D721Med (cell line): Measurements from ENCODE around the gene CPA2.

Source experiments
- DNase-seq: peaks from one replicate; pipeline ENCODE4 v3.0.0; 2011; ENCODE audit warnings: low spot score; ENCODE audit not compliant: insufficient read length
- FAIRE-seq: peaks from 2 replicates; lab custom pipeline; 2011; peaks lifted over from hg19 to GRCh38; lab: Jason Lieb, UNC
- TF ChIP-seq, protein P1 (sequence below): IDR thresholded peaks from 2 replicates; pipeline ENCODE4 v1.5.1; 2012; ENCODE audit warnings: mild to moderate bottlenecking, control low read depth; ENCODE audit not compliant: insufficient read depth; ENCODE audit errors: missing control alignments

Gene CPA2

DNA sequence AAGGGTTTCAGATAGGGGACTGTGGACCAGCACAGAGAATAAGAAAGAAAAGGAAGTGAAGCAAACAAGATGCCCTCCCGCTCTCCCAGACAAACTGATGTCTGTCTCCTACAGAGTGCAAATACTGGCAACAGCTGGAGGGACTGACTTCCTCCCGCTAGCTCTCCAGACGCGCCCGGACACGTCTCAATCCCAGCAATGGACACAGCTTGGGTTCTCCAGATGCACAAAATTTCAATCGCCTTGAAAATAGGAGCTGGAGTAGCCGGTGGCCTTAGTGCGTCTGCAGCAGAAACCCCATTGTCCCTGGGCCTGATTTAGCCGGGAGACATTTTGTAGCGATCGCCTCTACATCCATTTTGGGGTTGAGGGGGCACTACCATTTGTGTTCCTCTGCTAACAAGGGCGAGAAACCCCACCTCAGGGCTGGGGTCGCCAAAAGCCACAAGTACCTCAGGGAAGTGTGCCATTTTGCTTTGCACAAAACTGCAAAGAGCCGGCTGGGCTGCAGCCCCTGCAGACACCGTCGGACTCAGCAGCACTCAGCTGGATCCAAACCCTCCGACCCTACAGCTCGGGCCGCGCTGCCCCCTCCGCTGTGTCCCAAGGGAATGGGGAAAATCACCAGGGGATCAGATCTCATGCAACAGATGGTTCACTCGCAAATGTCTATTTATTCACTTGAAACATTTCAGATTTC, 5.9 kb downstream of the CPA2 start:
- FAIRE-seq (no peak), DNase-seq (no peak)
- TF ChIP-seq, protein P1, sequence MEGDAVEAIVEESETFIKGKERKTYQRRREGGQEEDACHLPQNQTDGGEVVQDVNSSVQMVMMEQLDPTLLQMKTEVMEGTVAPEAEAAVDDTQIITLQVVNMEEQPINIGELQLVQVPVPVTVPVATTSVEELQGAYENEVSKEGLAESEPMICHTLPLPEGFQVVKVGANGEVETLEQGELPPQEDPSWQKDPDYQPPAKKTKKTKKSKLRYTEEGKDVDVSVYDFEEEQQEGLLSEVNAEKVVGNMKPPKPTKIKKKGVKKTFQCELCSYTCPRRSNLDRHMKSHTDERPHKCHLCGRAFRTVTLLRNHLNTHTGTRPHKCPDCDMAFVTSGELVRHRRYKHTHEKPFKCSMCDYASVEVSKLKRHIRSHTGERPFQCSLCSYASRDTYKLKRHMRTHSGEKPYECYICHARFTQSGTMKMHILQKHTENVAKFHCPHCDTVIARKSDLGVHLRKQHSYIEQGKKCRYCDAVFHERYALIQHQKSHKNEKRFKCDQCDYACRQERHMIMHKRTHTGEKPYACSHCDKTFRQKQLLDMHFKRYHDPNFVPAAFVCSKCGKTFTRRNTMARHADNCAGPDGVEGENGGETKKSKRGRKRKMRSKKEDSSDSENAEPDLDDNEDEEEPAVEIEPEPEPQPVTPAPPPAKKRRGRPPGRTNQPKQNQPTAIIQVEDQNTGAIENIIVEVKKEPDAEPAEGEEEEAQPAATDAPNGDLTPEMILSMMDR, result no peak

DNA sequence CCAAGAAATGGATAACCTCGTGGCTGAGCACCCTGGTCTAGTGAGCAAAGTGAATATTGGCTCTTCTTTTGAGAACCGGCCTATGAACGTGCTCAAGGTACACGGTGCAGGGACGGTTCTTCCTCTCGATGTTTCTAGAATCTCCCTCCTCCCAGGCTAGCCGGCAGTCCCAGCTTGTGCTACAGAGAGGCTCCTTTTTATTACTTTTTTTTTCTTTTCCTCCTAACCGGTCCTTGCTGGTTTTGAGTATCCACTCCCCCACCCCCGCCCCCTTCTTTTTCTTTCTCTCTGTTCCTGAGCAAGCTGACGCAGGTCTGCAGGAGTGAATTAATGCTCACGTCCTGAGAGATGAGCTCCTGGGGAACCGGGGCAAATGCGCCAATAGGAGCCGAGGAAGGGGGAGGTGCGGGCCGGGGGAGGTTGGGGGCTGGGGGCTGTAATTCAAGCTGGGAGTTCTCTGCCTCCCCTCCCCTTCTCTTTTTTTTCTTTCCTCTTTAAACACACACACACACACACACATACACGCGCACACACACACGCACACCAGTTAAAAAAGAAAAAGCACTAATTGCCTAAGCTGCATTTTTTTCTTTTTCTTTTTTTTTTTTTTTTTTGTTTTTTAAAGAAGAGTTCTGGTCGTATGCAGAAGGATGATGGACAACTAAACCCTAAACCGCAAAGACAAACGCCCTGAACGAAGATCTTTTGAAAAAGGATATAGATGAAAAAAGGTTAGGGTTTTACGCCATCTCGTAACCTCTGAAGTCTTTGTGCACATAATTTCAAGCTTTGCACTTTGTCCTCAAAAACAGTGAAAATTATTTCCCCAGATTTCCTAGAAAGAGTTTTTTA, 6.6 kb downstream of the CPA2 start:
- FAIRE-seq, result no peak
- DNase-seq, result no peak
- TF ChIP-seq, protein P1, result no peak

DNA sequence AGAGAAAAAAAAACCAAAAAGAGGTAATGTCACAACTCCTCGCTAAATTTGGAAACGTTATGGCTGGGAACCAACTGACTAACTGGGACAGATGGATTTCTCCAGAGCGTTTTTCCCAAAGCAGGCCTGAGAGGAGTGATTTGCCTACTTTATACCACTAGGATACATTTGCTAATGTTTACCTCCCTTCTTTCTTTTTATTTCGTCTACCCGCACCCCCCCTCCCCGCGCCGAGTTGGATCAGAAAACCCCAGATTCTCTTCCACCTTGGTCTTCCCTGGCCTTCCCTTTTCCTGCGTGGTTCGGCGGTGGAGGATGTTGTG, 7.2 kb downstream of the CPA2 start:
- no peak for FAIRE-seq
- TF ChIP-seq, protein P1, result no peak
- DNase-seq, result no peak

DNA sequence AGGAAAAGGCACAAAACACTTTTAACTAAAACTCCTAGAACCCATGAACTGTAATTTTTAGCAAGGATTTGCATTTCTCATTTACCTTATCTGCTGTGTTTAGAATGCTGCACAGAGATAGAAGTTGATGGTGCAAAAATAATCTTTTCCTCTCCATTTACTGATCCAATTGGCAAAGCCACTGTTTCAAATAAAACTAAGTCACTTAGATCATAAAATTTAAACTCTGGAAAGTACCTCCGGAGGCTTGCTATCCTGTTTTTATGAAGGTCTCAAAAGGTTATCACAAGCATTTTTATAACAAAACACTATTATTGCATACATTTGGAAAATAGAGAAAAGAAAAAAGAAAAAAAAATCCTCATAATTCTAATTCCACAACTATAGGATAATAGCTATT, 7.6 kb downstream of the CPA2 start:
- DNase-seq (no peak), FAIRE-seq (no peak)
- TF ChIP-seq, protein P1, result no peak

DNA sequence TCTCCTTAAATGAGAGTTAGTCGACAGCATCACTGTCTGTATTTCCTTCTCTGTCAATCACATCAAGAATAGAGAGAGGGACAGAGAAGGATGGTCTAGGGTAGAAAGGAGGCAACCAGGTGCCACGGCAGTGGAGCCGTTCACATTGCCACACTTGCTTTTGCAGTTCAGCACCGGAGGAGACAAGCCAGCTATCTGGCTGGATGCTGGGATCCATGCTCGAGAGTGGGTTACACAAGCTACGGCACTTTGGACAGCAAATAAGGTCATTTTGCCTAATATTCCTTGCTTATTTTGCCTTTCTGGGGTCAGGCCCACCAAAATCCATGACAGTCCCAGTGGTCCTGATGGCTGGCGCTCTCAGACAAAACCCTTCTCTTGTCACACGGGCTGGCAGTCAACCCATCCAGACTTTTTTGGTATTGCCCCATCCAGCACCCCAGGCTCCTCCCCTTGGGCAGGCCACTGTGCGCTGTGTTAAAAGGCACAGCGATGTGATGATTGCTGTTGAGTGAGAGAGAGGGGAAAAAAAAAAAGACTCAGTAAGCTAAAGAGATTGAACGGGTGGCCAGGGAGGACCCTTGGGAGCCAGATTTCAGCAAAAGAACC, 8.4 kb downstream of the CPA2 start:
- TF ChIP-seq, protein P1, result no peak
- no peak for DNase-seq
- no peak for FAIRE-seq

DNA sequence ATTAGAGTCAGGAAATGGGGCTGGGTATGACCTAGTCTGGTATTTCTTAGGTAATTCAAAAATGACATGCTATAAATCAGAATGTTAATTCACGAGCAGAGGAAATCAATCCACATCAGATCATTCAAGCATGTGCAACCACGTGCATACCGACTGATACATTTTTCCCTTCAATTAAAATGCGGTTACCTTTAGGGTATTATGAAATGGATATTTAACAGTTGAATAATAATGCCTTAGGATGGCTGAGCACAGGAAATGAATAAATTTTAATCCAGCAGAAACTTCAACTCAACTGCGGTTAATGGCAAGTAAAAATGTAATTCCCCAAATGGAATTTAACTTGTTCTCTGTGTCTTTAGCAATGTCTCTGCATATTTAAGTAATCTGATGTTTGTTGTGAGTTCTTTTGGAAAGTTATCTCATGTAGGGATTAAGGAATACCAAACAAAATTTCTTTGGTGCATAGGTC, 9.2 kb downstream of the CPA2 start:
- DNase-seq, result no peak
- no peak for FAIRE-seq
- TF ChIP-seq, protein P1, result no peak
